NCI-H69 (cell line): ENCODE results near the gene LRP2.
"Not testable (repeated sequence)": the region's sequence is repeated elsewhere in the genome, so short reads cannot be mapped to it uniquely, and the experiment has no call there.

Experiments
- DNase-seq: peaks from one replicate; lab custom pipeline; 2025; lab: John Stamatoyannopoulos, UW

Gene LRP2

DNA sequence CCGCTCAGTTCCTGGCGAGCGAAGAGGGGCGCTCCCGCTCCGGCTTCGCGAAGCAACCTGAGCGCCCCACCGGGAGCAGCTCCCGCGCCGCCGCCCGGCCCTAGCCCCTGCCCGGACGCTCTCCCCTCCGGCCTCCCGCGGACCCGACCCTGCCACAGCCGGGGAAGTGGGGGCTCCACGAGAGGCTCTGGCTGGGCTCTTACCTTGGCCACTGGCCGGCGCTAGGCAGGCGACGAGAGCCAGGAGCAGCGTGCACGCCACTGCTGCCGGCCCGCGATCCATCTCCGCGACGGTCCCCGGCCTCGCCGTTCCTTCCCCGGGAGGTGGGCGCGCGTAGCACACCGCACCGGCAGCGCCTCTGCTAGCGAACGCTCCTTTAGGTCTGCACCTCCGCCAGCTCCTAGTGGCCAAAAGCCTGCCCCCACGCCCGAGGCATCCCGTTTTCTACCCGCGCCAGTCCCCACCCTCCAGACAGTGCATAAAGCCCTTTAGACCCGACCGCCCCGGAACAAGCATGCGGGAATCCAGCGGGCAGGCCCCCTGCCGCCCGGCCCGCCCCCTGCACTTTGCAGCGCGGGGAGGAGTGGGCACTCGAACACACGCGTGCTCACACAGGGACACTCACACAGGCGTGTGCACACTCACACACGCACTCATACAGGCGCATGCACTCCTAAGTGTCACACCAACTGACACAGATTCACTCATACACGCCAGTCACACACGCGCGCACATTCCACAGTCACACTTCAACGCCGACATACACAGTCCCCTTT is at the start of gene LRP2:
LRP2 (minus strand) TSS at position 417 of the 776 bp plus-strand sequence; CDS start at position 282, 135 bp downstream.
- DNase-seq, result peak; percentile 69

- DNase-seq, result no peak
These were observed 44.6 kb upstream of the LRP2 start for GRCh38 chr2:169406891-169407290.

DNA sequence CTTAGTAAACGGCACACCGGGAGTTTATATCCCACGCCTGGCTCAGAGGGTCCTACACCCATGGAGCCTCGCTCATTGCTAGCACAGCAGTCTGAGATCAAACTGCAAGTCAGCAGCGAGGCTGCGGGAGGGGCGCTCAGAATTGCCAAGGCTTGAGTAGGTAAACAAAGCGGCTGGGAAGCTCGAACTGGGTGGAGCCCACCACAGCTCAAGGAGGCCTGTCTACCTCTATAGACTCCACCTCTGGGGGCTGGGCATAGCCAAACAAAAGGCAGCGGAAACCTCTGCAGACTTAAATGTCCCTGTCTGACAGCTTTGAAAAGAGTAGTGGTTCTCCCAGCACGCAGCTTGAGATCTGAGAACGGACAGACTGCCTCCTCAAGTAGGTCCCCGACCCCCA is 37.2 kb upstream of the LRP2 start:
- DNase-seq, result not testable (repeated sequence)

- peak; percentile 49 for DNase-seq
These were observed 35.4 kb upstream of the LRP2 start for GRCh38 chr2:169397697-169398096.

DNA sequence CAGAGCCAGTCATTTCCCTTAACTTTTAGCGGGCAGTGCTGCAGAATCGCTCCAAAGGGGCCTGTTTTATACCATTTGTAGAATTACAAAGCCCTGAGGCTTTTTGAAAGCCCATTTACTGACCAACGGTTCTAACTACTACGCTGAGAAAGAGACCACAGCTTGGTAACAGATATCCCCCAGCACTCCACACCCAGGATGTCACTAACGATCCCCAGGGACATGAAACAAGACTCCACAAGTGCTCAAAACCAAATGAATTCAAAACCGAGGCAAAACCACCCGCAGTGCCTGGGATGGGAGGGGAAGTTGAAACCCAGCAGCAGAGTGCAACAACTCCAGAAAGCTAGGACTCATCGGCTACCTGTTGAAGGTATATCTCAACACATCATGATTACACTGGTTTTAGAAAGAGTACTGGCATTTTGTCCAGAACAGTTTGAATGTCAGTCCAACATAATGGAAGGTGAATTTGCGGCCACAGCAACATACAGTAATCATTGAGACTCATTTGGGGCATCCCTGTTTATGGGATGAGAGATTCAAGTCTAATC is 33.6 kb upstream of the LRP2 start:
- peak; percentile 58 for DNase-seq

DNA sequence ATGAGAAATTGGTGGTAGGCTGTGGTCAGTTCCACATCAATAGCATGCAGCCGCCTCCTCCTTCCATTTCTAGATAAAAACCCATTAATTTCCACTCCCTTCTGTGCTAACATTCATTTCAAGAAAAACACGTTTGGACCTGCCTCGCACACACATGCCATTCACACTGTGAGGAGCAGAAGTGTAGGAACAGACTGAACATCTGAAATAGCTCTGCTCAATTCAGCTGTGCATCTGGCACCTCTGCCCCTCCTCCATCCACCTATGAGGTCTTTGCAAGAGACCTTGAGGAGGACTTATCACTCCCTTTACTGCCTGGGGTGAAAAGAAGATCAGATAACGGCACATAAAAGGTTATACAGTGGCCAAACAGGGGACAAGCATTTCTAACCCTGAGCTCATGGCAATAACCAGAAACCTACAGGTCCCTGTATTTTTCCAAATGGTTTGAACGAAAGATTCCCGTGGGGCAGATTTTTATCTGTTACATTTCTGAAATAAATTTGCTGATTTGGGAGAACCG is 30.8 kb upstream of the LRP2 start:
- DNase-seq, result peak; percentile 86

DNA sequence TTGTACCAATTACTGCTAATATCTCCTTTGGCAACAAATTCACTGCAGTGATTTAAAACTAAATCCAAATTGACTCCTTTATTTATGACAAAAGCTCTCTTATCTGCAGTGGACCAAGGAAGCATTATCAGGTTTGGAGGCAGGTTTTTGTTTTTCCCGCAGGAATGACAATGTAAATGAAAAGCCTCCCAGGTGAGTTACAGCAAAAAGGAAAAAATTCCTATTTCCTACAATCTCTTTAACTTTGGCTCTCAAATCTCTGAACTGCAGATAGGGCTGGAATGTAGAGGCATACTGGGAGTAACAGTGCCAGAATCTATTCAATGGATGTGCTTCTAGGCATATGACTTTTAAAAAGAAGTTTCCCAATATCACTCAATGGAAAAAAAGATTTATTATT is 28.9 kb upstream of the LRP2 start:
- DNase-seq, result no peak

DNA sequence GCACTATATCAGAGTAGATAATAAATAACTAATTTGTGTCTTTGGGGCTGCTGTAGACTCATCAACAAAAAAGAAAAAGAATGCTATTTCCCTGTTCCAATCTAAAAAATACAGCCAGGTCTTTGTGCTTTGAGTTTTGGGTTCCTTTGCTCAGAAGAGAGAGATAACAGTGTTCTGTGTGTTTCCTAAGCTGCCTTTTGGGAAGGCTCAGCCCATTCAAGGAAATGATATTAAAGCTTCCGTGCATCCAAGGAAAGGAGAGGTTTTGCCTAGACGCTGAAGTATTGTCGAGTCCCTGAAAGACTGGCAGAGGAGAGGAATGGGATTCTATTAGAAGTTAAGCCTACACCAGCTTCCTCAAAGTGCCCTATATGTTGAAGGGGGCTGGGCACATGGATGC is 25.8 kb upstream of the LRP2 start:
- no peak for DNase-seq

GRCh38 chr2:169386722-169387121 is 24.4 kb upstream of the LRP2 start:
- no peak for DNase-seq

DNA sequence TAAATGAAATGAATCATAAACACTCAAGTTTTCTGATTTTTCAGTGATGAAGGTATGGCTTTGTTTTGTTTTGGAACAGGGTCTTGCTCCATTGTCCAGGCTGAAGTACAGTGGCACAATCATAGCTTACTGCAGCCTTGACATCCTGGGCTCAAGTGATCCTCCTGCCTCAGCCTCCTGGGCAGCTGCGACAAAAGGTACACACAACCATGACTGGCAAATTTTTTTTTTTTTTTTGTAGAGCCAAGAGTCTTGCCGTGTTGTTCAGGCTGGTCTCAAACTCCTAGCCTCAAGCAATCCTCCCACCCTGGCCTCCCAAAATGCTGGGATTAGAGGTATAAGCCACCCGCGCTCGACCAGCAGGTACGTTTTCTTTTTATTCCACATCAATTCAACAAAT is 22.5 kb upstream of the LRP2 start:
- no peak for DNase-seq

GRCh38 chr2:169372561-169372960 is 10.2 kb upstream of the LRP2 start:
- no peak for DNase-seq

- DNase-seq, result no peak
These were observed 3.7 kb upstream of the LRP2 start for GRCh38 chr2:169366066-169366465.

DNA sequence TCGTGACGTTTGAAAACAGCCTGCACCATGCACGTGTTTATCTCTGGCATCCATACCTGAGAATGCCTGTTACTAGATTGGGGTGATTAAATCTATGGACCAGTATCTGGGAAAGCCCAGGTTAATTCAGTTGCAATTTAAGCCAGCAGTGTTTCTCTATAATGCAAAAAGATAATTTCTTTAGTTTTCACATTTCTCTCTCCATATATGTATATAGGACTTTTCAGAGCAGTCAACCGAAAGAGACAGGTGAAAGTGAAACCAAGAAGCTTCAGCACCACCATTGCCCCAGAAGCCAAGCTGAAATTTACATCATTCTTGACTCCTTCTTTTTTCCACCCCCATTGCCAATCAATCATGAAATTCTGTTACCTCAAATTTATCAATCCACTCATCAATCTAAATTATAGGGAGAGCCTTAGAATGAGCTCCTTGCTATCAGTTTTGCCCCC is 2.7 kb upstream of the LRP2 start:
- peak; percentile 39 for DNase-seq

GRCh38 chr2:169363560-169364150 is 1.3 kb upstream of the LRP2 start:
- DNase-seq, result peak; percentile 83

GRCh38 chr2:169362894-169363559 is 693 bp upstream of the LRP2 start:
- peak; percentile 32 for DNase-seq

DNA sequence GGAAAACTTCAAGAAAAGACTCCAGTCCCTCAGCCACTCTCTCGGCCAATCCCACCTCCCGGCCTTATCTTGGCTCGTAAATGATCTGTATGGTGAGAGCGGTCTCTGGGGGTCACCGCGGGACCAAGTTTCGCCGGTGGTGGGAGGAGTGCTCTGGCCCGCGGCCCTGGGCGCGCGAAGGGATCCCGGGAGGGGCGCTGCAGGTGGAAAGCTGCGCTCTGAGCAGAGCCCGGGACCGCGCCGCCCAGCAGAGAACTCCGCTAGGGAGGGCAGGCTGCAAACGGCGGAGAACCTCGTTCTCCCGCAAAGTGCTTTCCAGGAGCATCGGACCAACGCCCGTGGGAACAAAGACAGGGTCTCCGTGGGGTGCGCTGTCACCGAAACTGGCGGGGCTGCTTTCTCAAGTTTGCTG is 622 bp downstream of the LRP2 start:
- peak; percentile 65 for DNase-seq

- peak; percentile 46 for DNase-seq
These were observed 1.2 kb downstream of the LRP2 start for GRCh38 chr2:169360984-169361705.

- DNase-seq, result peak; percentile 14
These were observed 4.3 kb downstream of the LRP2 start for GRCh38 chr2:169358016-169358415.

DNA sequence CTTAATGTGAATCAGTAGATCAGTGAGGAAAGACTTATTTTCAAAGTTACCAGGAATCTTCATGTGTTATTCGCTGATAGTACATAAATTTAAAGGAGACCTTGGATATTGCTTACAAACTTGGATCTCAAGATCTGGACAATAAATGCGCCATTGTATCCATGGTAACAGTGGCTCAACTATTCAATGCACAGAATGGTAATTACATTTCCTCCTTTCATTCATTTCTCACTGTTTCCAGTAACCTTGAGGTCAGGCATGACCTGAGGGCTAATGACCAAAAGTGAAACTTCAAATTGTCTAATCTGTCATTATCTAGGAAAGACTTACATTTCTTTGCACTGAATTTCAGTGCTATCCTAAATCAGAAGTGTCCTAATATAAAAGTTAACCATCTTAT is 8.1 kb downstream of the LRP2 start:
- DNase-seq, result peak; percentile 46

GRCh38 chr2:169351725-169352124 is 10.6 kb downstream of the LRP2 start:
- DNase-seq, result peak; percentile 81

GRCh38 chr2:169349535-169349934 is 12.8 kb downstream of the LRP2 start:
- DNase-seq, result no peak
